Thyroid gland (tissue), 4 donors: ENCODE data around the gene GRAMD1A.

Source experiments
- CTCF ChIP-seq, 6 experiments: fragments of 200-600 bp in 3 of 6; fragments of 450-650 bp in 3 of 6; sonication (generic) in 3 of 6; IDR thresholded peaks; one replicate each; pipeline ENCODE4 v1.5.1; 2016 to 2019; ENCODE audit warnings: antibody characterized with exemption in 6 of 6, mild to moderate bottlenecking in 2 of 6, inconsistent platforms in 1 of 6, moderate library complexity in 1 of 6
- POLR2A ChIP-seq, 2 donors: fragments of 450-650 bp; IDR thresholded peaks; one replicate each; pipeline ENCODE4 v1.6.1; 2017; ENCODE audit warnings: antibody characterized with exemption in 2 of 2, mild to moderate bottlenecking in 2 of 2, moderate library complexity in 1 of 2

- TF ChIP-seq POLR2A (IDR thresholded peaks at IDR 0.05) (no peak), CTCF (IDR thresholded peaks at IDR 0.05) (no peak)
These were observed 27.9 kb upstream of the GRAMD1A start for GRCh38 chr19:34972163-34972705.
